GM18498 (cell line): ENCODE results near the gene MAG.
"Not testable (repeated sequence)": the region's sequence is repeated elsewhere in the genome, so short reads cannot be mapped to it uniquely, and the experiment has no call there.

Source experiments
- ATAC-seq: cut with Tn5 transposase; IDR thresholded peaks from one replicate; pipeline ENCODE4 v1.9.1; 2021; ENCODE audit warnings: mild to moderate bottlenecking, moderate library complexity; ENCODE audit not compliant: unreplicated experiment

Gene MAG

DNA sequence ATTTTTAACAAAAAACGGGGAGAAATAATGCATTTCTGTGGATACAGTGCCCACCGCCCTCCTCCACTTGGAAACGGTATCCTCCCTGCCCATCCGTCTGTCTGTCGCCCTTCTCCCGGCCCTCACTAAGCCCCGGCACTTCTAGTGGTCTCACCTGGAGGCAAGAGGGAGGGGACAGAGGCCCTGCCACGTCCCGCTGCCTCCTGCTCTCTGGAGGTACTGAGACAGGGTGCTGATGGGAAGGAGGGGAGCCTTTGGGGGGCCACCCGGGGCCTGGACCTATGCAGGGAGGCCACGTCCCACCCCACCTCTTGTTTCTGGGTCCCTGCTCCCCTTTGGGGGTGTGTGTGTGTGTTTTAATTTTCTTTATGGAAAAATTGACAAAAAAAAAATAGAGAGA is 12.6 kb upstream of the MAG start:
- ATAC-seq, result no peak

DNA sequence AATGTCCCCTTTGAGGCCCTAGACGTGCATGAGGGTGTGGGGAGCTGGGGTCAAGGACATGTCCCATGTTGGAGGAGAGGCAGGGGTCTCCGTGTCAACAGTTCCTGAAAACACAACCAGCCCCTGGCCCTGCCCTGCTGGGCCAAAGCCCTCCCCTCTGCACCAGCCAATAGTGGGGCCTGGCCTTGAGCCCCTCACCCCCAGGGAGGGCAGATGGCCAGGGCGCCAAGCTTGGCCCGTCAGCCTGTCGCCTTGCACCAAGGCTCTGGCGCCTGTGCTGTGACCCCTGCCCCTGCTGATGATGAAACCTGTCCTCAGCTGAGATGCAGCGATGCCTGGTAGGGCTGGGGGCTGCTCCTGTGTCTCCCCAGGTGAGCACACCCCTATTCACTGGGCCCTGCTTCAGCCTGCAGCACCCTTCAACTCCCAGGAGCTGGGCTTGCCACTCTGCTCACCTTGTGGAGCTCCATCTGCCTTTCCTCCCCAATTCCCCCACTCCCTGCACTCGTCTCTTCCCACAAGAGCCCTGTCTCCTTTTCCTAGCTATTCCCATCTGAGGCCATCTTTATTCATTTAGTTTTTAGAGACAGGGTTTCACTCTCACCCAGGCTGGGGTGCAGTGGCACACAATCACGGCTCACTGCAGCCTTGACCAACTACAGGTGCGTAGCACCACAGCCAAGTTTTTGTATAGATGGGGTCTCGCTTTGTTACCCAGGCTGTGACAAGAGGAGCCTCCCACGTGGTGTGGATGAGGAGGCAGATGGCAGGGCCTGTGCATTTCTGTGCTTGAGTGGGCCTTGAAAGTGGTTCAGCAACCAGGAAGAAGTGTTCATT is 11.8 kb upstream of the MAG start:
- ATAC-seq, result no peak

DNA sequence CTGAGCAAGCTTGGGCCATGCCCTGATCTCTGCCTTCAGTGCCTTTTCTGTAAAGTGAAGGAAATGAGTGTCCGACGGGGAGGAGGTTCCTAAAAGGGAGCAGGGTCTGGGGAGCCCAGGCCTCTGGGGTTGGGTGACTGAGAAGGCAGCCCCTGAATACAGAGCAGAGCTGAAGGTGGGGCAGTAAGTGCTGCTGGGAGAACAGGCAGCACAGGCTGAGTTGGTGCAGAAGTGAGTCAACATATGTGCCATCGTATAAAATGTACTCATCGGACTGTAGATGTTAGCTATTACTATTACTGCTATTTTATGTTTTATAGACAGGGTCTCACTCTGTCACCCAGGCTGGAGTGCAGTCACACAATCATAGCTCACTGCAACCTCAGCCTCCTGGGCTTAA is 10.7 kb upstream of the MAG start:
- ATAC-seq, result no peak

DNA sequence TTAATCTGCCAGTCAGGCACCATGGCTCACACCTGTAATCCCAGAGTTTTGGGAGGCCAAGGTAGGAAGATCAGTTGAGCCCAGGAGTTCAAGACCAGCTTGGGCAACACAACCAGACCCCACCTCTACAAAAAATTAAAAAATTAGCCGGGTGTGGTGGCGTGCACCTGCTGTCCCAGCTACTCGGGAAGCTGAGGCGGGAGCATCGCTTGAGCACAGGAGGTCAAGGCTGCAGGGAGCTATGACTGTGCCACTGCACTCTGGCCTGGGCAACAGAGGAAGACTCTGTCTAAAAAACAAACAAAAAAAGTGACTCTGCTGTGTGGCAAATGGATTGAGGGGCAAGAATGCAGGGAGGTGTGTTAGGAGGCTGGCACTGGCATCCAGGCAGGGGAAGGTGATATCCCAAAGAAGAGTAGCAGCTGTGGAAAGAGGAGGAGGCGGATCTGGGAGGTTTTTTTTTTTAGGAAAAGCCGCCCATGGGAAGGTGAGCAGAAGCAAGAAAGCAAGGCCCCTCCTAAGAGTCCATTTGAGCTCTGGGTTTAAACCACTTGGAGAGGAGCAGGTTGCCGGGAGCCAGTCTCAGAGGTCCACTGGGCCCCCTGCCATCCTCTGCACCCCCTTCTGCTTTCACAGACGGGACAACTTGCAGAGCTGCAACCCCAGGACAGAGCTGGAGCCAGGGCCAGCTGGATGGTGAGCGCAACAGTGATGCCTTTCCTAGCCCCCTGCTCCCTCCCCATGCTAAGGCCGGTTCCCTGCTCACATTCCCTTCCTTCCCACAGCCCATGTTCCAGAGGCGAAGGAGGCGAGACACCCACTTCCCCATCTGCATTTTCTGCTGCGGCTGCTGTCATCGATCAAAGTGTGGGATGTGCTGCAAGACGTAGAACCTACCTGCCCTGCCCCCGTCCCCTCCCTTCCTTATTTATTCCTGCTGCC is 7.5 kb upstream of the MAG start:
- no peak for ATAC-seq

DNA sequence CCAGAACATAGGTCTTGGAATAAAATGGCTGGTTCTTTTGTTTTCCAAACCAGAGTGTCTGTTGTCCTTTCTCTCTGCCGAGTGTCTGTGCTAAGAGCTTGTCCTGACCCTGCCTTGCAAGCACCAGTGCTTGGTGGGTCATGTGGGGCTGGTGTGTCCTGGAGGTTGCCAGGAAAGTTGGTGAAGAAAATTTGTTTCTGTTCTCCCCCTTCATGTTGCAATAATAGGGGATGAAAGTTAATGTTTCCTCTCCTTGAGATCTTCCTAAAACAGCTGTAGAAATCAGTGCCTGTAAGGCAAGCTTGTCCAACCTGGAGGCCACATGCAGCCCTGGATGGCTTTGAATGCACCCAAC is 6.9 kb upstream of the MAG start:
- ATAC-seq, result no peak

DNA sequence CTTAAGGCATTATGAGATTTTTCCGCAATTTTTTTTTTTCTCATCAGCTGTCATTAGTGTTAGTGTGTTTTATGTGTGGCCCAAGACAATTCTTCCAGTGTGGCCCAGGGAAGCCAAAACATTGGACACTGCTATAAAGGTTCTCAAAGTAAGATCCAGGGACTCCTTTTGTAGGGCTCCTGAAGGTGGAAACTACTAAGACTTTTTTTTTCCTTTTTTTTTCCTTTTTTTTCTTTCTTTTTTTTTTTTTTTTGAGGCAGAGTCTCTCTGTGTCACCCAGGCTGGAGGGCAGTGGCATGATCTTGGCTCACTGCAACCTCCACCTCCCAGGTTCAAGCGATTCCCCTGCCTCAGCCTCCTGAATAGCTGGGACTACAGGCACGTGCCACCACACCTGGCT is 6.5 kb upstream of the MAG start:
- not testable (repeated sequence) for ATAC-seq

DNA sequence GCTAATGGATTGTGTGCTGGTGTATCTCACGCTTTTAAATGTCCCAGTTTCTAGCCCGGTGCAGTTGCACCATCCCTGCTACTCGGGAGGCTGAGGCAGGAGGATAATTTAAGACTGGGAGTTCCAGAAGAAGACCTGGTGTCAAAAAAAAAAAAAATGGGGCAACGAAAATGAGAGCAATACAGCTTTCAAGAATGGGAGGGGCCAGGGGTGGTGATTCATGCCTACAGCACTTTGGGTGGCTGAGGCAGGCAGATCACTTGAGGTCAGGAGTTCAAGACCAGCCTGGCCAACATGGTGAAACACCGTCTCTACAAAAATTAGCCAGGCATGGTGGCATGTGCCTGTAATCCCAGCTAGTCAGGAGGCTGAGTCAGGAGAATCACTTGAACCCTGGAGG is 5.9 kb upstream of the MAG start:
- ATAC-seq, result not testable (repeated sequence)

DNA sequence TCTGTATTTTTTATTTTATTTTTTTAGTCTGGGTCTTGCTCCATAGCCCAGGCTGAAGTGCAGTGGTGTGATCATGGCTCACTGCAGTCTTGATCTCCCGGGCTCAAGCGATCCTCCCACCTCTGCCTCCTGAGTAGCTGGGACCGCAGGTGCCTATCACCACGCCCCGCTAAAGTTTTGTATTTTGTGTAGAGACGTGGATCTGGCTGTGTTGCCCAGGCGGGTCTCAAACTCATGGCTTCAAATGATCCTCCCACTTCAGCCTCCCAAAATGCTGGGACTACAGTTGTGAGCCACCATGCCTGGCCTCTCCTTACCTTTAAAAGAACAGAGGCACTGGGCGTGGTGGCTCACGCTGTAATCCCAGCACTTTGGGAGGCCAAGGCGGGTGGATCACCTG is 4.2 kb upstream of the MAG start:
- no peak for ATAC-seq

DNA sequence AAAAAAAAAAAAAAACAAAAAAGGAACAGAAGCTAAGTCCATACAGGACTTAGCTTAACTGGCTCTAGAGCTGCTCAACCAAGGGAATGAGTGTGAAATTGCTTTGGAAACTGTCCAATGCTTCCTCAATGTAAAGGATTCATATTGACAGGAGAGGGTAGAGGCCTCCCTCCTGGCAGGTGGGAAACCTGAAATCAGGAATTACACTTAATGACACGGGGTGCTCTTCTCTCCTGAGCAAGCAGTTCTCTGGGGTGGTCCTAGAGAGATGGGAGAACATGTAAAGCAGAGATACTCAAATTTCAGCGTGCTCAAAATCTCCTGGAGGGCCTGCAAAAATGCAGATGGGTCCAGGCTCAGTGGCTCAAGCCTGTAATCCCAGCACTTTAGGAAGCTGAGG is 3.6 kb upstream of the MAG start:
- no peak for ATAC-seq

DNA sequence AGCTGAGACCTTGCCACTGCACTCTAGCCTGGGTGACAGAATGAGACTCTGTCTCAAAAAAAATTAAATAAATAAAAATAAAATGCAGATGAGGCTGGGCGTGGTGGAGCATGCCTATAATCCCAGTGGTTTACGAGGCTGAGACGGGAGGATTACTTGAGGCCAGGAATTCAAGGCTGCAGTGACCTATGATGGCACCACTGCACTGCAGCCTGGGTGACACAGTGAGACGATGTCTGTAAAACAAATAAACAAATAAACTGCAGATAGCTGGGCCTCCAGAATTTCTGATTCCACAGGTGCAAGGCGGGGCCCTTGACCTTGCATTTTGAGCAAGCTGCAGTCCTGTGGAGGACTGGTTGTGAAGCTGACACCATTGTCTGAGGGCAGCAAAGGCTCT is 3.1 kb upstream of the MAG start:
- no peak for ATAC-seq

DNA sequence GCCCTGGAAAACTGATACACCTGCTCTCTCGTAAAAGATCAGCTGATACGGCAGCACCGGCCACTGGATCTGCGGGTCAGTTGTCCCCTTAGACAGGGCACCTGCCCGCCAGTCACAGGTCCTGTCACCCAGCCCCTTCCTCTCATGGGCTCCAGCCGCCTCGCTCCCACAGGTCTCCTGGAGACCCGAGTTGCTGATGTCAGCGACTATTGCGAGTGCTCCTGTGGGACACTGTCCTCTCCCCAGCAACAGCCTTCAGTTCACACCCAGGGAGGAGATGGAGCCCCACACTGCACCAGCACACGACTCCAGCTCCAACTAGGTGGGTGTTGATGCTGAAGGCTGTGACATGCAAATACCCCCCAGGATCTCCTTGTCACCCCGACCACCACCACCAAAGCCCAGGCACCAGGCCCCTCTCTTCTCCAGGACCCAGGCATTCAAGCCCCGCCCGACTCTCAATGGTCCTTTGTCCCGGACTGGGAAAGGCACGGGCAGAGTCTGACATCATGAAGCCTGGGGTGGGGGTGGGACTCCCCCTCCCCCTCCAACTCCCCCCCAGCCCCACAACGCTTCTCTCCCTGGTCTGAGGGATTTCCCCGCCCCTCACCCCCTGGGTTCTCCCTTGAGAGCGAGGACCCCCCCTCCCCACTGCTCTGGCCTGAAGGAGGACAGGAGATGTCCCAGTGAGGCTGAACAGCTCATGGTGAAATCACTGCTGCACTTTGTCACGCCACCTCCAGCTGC is 1.4 kb upstream of the MAG start:
- no peak for ATAC-seq

DNA sequence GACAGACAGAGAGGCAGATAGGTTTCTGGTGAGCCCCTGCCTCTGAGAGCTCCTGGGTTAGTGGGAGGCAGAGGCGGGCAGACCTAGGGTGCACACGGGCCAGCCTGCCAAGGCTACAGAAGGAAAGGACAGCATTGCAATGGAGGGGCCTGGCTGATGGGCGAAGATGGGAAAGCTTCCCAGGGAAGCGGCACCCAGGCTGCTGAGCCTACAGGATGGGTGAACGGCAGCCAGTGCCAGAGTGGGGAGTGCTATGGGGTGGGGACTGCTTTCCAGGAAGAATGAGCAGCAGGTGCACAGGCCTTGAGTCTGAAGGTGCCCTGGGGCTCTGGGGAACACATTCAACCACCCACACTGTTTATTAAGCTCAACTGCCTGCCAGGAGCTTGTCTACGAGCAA is 702 bp upstream of the MAG start:
- no peak for ATAC-seq

DNA sequence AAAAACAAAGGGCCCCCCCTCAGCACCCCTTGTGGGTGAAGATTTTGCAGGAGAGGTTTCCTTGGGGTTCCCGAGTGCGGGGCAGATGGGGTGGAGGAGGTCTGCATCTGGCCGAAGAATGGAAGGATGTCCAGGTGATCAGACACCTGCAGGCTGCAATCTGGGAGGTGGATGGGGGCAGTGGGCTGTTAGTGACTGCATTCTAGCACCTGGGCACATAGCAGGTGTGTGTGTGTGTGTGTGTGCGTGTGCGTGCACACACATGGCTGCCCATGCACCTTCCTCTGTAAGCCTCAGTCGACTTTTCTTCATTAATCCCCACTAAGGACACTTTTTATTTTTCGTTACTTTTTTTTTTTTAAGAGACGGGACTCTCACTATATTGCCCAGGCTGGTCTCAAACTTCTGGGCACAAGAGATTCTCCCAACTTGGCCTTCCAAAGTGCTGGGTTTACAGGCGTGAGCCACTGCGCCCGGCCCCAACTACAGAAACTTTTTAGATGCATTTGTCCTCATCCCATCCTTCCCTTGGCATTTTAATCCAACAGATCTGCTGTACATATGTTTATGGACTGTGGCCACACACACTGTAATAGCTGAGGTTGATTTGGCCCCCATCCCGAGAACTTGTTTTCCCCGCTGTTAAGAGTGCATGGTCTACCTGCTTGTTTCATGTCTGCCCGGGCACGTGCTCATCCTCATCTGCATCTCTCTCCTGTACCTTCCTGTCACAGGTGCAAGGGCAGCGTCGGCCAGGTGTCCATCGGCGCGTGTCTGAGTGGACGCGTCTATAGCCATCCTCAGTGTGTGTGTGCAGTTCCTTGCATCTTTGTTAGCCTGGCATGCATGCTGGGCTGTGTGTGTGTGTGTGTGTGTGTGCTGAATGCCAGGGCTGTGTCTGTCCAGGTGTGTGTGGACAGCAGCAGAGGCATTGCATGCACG is 731 bp downstream of the MAG start:
- ATAC-seq, result no peak

DNA sequence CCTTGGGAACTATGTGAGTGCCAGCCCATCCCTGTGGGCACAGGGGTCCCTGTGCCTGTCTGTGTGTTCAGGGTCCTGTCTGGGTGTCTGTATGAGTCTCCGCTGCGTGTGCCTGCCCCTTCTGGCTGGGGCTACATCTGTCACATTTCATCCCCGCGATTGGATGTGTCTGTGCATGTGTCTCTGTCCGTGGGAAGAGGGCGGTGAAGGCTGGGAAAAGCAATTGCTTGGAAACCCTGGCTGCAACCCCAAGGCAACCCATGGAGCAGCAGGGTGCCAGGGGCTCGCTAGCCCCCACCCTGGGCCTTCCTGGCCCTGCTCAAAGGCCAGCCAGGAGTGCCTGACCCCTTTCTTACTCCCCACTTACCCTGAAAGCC is 1.4 kb downstream of the MAG start:
- no peak for ATAC-seq

DNA sequence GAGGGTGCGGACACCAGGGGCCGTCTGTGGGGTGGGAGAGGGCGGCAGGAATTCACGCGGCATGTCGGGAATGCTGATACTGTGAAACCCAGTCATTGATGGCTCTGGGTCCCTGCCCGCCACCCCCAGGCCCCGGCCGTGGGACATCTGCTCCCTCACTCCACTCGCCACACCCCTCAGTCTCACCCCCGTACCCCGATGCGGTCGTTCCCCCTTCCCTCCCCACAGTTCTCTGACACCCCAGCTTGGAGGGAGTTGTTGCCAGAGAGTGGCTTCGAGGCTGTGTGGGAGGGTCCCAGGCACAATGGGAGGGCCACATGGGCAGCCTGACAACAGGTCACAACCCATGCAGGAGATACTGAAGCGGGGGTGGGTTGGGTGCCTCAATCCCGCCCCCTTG is 1.8 kb downstream of the MAG start:
- ATAC-seq, result no peak

DNA sequence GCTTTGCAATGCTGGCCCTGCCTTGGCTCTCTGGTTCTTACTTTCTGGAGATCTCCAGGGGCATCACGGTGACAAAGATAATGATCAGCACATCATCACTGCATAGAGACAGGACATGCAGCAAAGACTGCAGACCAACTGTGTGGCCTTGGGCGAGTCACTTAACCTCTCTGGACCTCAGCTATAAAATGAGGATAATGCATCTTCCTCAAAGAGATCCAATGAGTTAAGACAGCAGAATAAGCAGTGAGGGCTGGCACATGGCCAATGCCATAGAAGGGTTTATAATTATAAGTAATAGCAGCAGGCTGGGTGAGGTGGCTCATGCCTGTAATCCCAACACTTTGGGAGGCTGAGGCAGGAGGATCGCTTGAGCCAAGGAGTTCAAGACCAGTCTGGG is 2.4 kb downstream of the MAG start:
- no peak for ATAC-seq

DNA sequence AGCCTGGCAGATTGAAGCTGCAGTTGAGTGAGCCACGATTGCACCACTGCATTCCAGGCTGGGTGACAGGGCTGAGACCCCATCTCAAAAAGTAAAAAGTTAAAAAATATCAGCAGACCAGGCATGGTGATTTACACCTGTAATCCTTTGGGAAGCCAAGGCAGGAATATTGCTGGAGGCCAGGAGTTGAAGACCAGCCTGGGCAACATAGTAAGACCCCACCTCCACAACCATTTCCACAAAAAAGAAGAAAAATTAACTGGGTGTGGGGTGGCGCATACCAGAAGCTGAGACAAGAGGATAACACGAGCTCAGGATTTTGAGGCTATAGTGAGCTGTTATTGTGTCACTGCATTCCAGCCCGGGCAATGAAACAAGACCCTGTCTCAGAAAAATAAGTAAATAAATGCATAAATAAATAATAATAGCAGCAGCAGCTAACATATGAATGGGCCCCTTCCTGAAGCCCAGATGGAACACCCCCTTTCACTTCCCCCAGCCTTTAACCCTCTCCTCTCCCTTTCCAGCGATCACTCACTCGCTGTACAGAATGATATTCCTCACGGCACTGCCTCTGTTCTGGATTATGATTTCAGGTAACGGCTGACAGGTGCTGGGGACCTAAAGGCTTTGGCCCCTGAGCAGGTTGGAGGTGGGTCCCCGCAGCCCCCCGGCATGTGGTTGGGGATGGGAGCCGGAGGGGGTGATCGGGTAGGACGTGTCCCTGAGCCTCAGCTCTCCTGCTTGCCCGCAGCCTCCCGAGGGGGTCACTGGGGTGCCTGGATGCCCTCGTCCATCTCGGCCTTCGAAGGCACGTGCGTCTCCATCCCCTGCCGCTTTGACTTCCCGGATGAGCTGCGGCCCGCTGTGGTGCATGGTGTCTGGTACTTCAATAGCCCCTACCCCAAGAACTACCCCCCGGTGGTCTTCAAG is 3.2 kb downstream of the MAG start:
- no peak for ATAC-seq

DNA sequence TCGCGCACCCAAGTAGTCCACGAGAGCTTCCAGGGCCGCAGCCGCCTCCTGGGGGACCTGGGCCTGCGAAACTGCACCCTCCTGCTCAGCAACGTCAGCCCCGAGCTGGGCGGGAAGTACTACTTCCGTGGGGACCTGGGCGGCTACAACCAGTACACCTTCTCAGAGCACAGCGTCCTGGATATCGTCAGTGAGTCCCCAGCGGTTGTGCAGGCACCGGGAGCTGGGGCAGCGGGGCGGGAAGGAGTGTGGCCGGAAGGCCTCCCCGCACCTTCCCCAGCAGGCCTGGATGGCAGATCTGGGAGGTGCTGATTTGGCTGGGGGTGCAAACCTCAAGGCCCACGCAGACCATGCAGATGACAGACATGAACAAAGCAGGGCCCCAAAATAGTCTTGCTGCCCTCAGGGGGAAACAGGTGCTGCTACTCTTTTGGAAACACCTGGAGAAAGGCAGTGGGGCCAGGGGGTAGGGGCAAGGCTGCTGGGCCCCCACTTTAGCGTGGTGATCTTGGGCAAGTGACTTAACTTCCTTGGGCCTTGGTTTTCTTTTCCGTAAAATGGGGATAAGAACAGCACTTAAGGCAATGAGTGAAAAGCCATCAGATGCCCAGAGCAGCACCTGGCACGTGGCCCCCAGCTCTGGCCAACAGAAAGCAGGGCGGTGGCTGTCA is 4.0 kb downstream of the MAG start:
- ATAC-seq, result no peak
